ENCODE results near the gene PAWR.
"Not testable (repeated sequence)": the region's sequence is repeated elsewhere in the genome, so short reads cannot be mapped to it uniquely, and the experiment has no call there.

Gene PAWR

GRCh38 chr12:79657136-79657535 is 33.6 kb downstream of the PAWR start:
- no peak for DNase-seq (ENCODE audit: low read depth)
- no peak for TF ChIP-seq CTCF (IDR thresholded peaks at IDR 0.05; ENCODE audit: control insufficient read depth, insufficient read depth, low read depth, low read length, missing control alignments)

GRCh38 chr12:79655036-79655435 is 35.7 kb downstream of the PAWR start:
- TF ChIP-seq CTCF (IDR thresholded peaks at IDR 0.05; ENCODE audit: control insufficient read depth, insufficient read depth, low read depth, low read length, missing control alignments): no peak
- no peak overlapping the region for H3K4me3 ChIP-seq (ENCODE audit: control insufficient read depth, low read depth, low read length)
- no peak for DNase-seq (ENCODE audit: low read depth)

More at GRCh38 chr12:79657136-79657535, 33.6 kb downstream of the PAWR start:
- H3K4me3 ChIP-seq (ENCODE audit: control insufficient read depth, low read depth, low read length): no peak overlapping the region

- no peak overlapping the region for H3K4me3 ChIP-seq (ENCODE audit: control insufficient read depth, low read depth, low read length)
- no peak for DNase-seq (ENCODE audit: low read depth)
- TF ChIP-seq CTCF (IDR thresholded peaks at IDR 0.05; ENCODE audit: control insufficient read depth, insufficient read depth, low read depth, low read length, missing control alignments): no peak
These were observed 38.2 kb downstream of the PAWR start for GRCh38 chr12:79652521-79652920.

GRCh38 chr12:79650440-79650839 is 40.3 kb downstream of the PAWR start:
- H3K4me3 ChIP-seq (ENCODE audit: control insufficient read depth, low read depth, low read length): no peak overlapping the region
- no peak for TF ChIP-seq CTCF (IDR thresholded peaks at IDR 0.05; ENCODE audit: control insufficient read depth, insufficient read depth, low read depth, low read length, missing control alignments)
- DNase-seq (ENCODE audit: low read depth): no peak

GRCh38 chr12:79648881-79649280 is 41.9 kb downstream of the PAWR start:
- no peak for TF ChIP-seq CTCF (IDR thresholded peaks at IDR 0.05; ENCODE audit: control insufficient read depth, insufficient read depth, low read depth, low read length, missing control alignments)
- no peak for DNase-seq (ENCODE audit: low read depth)
- H3K4me3 ChIP-seq (ENCODE audit: control insufficient read depth, low read depth, low read length): no peak overlapping the region

GRCh38 chr12:79646843-79647242 is 43.9 kb downstream of the PAWR start:
- not testable (repeated sequence) for DNase-seq (ENCODE audit: low read depth); H3K4me3 ChIP-seq (ENCODE audit: control insufficient read depth, low read depth, low read length)

GRCh38 chr12:79645235-79645630 is 45.5 kb downstream of the PAWR start:
- no peak overlapping the region for H3K4me3 ChIP-seq (ENCODE audit: control insufficient read depth, low read depth, low read length)
- DNase-seq (ENCODE audit: low read depth): no peak
- TF ChIP-seq CTCF (IDR thresholded peaks at IDR 0.05; ENCODE audit: control insufficient read depth, insufficient read depth, low read depth, low read length, missing control alignments): no peak
